Ovary (tissue), 3 donors: ENCODE data around the gene LASP1NB.

Experiments used
- EP300 ChIP-seq: sonication (generic); formaldehyde crosslinking; IDR thresholded peaks from one replicate; pipeline ENCODE4 v1.6.1; 2017; ENCODE audit warnings: antibody characterized with exemption
- POLR2A ChIP-seq: fragments of 450-650 bp; IDR thresholded peaks from one replicate; pipeline ENCODE4 v1.6.1; 2017; ENCODE audit warnings: antibody characterized with exemption, mild to moderate bottlenecking, moderate library complexity
- TF ChIP-seq, protein P1 (sequence below), 3 donors: fragments of 450-650 bp in 2 of 3; fragments of 200-600 bp in 1 of 3; IDR thresholded peaks; one replicate each; pipeline versions ENCODE4 v1.5.1 to v1.8.0; 2016 to 2022; ENCODE audit warnings: antibody characterized with exemption in 3 of 3, mild to moderate bottlenecking in 1 of 3
- donor health status: DM: no; HTN: no; CAD: no.

DNA sequence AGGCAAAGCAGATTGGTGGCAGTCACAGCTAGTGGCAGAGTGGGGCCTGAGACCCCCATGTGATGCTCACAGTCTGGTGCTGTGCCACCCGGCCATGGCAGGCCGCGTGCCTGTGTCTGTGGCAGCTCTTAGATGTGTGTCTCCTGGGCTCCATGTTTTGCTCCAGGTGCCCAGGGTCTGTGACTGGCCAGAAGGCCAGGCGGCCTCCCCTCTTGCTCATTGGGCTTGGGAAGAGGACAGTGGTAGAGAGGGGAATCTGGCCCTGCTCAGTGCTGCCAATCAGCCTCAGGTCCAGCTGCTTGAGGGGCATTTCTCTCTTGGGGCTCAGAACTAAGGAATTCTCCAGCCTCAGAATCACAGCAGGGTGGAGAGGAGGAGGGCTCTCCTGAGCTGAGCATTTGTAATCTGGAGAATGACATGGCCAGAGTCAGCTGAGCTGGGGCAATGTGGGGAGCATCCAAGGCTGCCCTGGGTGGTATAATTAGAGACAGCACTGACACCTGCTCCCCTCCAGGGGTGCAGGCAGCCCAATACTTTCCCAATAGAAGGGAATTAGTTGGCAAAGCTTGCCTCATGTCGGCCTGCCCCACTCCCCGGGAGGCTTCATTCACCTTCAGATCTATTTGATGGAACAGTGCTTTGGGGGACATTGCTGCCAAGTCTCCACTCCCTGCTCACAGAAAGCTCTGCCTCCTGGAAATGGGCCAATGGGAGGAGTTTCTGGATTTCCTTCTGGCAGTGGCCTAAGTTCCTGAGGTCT lies 2.7 kb upstream of the LASP1NB start:
- TF ChIP-seq, protein P1, sequence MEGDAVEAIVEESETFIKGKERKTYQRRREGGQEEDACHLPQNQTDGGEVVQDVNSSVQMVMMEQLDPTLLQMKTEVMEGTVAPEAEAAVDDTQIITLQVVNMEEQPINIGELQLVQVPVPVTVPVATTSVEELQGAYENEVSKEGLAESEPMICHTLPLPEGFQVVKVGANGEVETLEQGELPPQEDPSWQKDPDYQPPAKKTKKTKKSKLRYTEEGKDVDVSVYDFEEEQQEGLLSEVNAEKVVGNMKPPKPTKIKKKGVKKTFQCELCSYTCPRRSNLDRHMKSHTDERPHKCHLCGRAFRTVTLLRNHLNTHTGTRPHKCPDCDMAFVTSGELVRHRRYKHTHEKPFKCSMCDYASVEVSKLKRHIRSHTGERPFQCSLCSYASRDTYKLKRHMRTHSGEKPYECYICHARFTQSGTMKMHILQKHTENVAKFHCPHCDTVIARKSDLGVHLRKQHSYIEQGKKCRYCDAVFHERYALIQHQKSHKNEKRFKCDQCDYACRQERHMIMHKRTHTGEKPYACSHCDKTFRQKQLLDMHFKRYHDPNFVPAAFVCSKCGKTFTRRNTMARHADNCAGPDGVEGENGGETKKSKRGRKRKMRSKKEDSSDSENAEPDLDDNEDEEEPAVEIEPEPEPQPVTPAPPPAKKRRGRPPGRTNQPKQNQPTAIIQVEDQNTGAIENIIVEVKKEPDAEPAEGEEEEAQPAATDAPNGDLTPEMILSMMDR (IDR thresholded peaks at IDR 0.05) = no peak
- TF ChIP-seq POLR2A (no peak), EP300 (no peak)
